ENCODE results near the gene MRPS25. TPM values are rescaled to one million over a fixed set of nuclear protein-coding genes. Genes with fewer than 3 reads are reported as not detected.
A peak's percentile ranks its signal among the peaks of the same experiment; 100 is the strongest.

MRPS25 gene
- polyA plus RNA-seq (2013, experiment 1 of 2), result 29.1 TPM
- polyA plus RNA-seq (2013, experiment 2 of 2), result 20.8 TPM

- Histone ChIP-seq H3K4me1 (ENCODE audit: control insufficient read depth, insufficient read depth, low read length, poor library complexity, severe bottlenecking) (peaks cover 6% of the 10 kb centered on the region), H3K27ac (ENCODE audit: low read depth, low read length, severe bottlenecking) (peak within 1 kb of the TSS; percentile 59), H3K9me3 (ENCODE audit: control insufficient read depth, low read length) (no peaks in the 10 kb centered on the region), H3K36me3 (ENCODE audit: control insufficient read depth, insufficient read depth, low read length) (peaks cover 22% of the 10 kb centered on the region), H3K4me3 (ENCODE audit: extremely low read depth, insufficient read depth, low read length, poor library complexity, severe bottlenecking) (peak within 1 kb of the TSS; percentile 87)
- 0 to 2% methylated on average over 48 to 57 of the region's 69 CpGs for WGBS, 2 experiments (ENCODE audit: insufficient coverage in 2 of 2)
These were observed at the start of gene MRPS25 for GRCh38 chr3:15064835-15065549. TSS of gene MRPS25 (minus strand) at chr3:15065315. CDS start at chr3:15065194, 121 bp downstream.

GRCh38 chr3:15113884-15114283, 48.8 kb upstream of the MRPS25 start:
- Histone ChIP-seq H3K4me1 (ENCODE audit: control insufficient read depth, insufficient read depth, low read length, poor library complexity, severe bottlenecking) (peaks cover 6% of the 10 kb centered on the region), H3K9me3 (ENCODE audit: control insufficient read depth, low read length) (no peaks in the 10 kb centered on the region), H3K27ac (ENCODE audit: low read depth, low read length, severe bottlenecking) (no peak overlapping the region), H3K36me3 (ENCODE audit: control insufficient read depth, insufficient read depth, low read length) (no peaks in the 10 kb centered on the region), H3K4me3 (ENCODE audit: extremely low read depth, insufficient read depth, low read length, poor library complexity, severe bottlenecking) (no peak overlapping the region)
- no CpG with 5 or more reads among the region's 3 CpGs for WGBS, 2 experiments (ENCODE audit: insufficient coverage in 2 of 2)

- 79 to 93% methylated on average over 3 to 6 of the region's 6 CpGs for WGBS, 2 experiments (ENCODE audit: insufficient coverage in 2 of 2)
- Histone ChIP-seq H3K36me3 (ENCODE audit: control insufficient read depth, insufficient read depth, low read length) (no peaks in the 10 kb centered on the region), H3K9me3 (ENCODE audit: control insufficient read depth, low read length) (no peaks in the 10 kb centered on the region), H3K4me1 (ENCODE audit: control insufficient read depth, insufficient read depth, low read length, poor library complexity, severe bottlenecking) (peaks cover 6% of the 10 kb centered on the region), H3K4me3 (ENCODE audit: extremely low read depth, insufficient read depth, low read length, poor library complexity, severe bottlenecking) (no peak overlapping the region), H3K27ac (ENCODE audit: low read depth, low read length, severe bottlenecking) (no peak overlapping the region)
These were observed 48.4 kb upstream of the MRPS25 start for GRCh38 chr3:15113471-15113870.

GRCh38 chr3:15112011-15112410, 46.9 kb upstream of the MRPS25 start:
- H3K36me3 ChIP-seq (ENCODE audit: control insufficient read depth, insufficient read depth, low read length), result no peaks in the 10 kb centered on the region
- no peaks in the 10 kb centered on the region for H3K9me3 ChIP-seq (ENCODE audit: control insufficient read depth, low read length)
- H3K4me3 ChIP-seq (ENCODE audit: extremely low read depth, insufficient read depth, low read length, poor library complexity, severe bottlenecking), result no peak overlapping the region
- H3K27ac ChIP-seq (ENCODE audit: low read depth, low read length, severe bottlenecking), result no peak overlapping the region
- WGBS, 2 experiments (ENCODE audit: insufficient coverage in 2 of 2), result 100% methylated on average over 1 of the region's 3 CpGs; no CpG with 5 or more reads in 1 of the 2 experiments
- peaks cover 11% of the 10 kb centered on the region for H3K4me1 ChIP-seq (ENCODE audit: control insufficient read depth, insufficient read depth, low read length, poor library complexity, severe bottlenecking)

GRCh38 chr3:15110206-15110605, 45.1 kb upstream of the MRPS25 start:
- H3K4me1 ChIP-seq (ENCODE audit: control insufficient read depth, insufficient read depth, low read length, poor library complexity, severe bottlenecking), result peaks cover 11% of the 10 kb centered on the region
- no peak overlapping the region for H3K4me3 ChIP-seq (ENCODE audit: extremely low read depth, insufficient read depth, low read length, poor library complexity, severe bottlenecking)
- no peak overlapping the region for H3K27ac ChIP-seq (ENCODE audit: low read depth, low read length, severe bottlenecking)
- 88% methylated on average over 3 of the region's 4 CpGs; no CpG with 5 or more reads in 1 of the 2 experiments for WGBS, 2 experiments (ENCODE audit: insufficient coverage in 2 of 2)
- H3K36me3 ChIP-seq (ENCODE audit: control insufficient read depth, insufficient read depth, low read length), result no peaks in the 10 kb centered on the region
- H3K9me3 ChIP-seq (ENCODE audit: control insufficient read depth, low read length), result no peaks in the 10 kb centered on the region

GRCh38 chr3:15108869-15109268, 43.8 kb upstream of the MRPS25 start:
- Histone ChIP-seq H3K27ac (ENCODE audit: low read depth, low read length, severe bottlenecking) (no peak overlapping the region), H3K36me3 (ENCODE audit: control insufficient read depth, insufficient read depth, low read length) (no peaks in the 10 kb centered on the region)
- 94% methylated on average over 2 of the region's 4 CpGs; no CpG with 5 or more reads in 1 of the 2 experiments for WGBS, 2 experiments (ENCODE audit: insufficient coverage in 2 of 2)

GRCh38 chr3:15108082-15108545, 43.0 kb upstream of the MRPS25 start:
- Histone ChIP-seq H3K4me3 (ENCODE audit: extremely low read depth, insufficient read depth, low read length, poor library complexity, severe bottlenecking) (no peak overlapping the region), H3K27ac (ENCODE audit: low read depth, low read length, severe bottlenecking) (no peak overlapping the region), H3K36me3 (ENCODE audit: control insufficient read depth, insufficient read depth, low read length) (no peaks in the 10 kb centered on the region), H3K4me1 (ENCODE audit: control insufficient read depth, insufficient read depth, low read length, poor library complexity, severe bottlenecking) (peaks cover 11% of the 10 kb centered on the region), H3K9me3 (ENCODE audit: control insufficient read depth, low read length) (no peaks in the 10 kb centered on the region)
- WGBS, 2 experiments (ENCODE audit: insufficient coverage in 2 of 2), result 23 to 27% methylated on average over 10 of the region's 11 CpGs

More at GRCh38 chr3:15108869-15109268, 43.8 kb upstream of the MRPS25 start:
- peaks cover 11% of the 10 kb centered on the region for H3K4me1 ChIP-seq (ENCODE audit: control insufficient read depth, insufficient read depth, low read length, poor library complexity, severe bottlenecking)
- H3K9me3 ChIP-seq (ENCODE audit: control insufficient read depth, low read length), result no peaks in the 10 kb centered on the region
- no peak overlapping the region for H3K4me3 ChIP-seq (ENCODE audit: extremely low read depth, insufficient read depth, low read length, poor library complexity, severe bottlenecking)

- Histone ChIP-seq H3K4me3 (ENCODE audit: extremely low read depth, insufficient read depth, low read length, poor library complexity, severe bottlenecking) (no peak overlapping the region), H3K36me3 (ENCODE audit: control insufficient read depth, insufficient read depth, low read length) (no peaks in the 10 kb centered on the region), H3K27ac (ENCODE audit: low read depth, low read length, severe bottlenecking) (no peak overlapping the region), H3K9me3 (ENCODE audit: control insufficient read depth, low read length) (no peaks in the 10 kb centered on the region), H3K4me1 (ENCODE audit: control insufficient read depth, insufficient read depth, low read length, poor library complexity, severe bottlenecking) (peaks cover 11% of the 10 kb centered on the region)
- 85 to 91% methylated on average over 12 to 13 of the region's 16 CpGs for WGBS, 2 experiments (ENCODE audit: insufficient coverage in 2 of 2)
These were observed 42.2 kb upstream of the MRPS25 start for GRCh38 chr3:15107075-15107947.

- no peaks in the 10 kb centered on the region for H3K36me3 ChIP-seq (ENCODE audit: control insufficient read depth, insufficient read depth, low read length)
- peaks cover under 1% of the 10 kb centered on the region for H3K4me1 ChIP-seq (ENCODE audit: control insufficient read depth, insufficient read depth, low read length, poor library complexity, severe bottlenecking)
- 87 to 92% methylated on average over 3 of the region's 3 CpGs for WGBS, 2 experiments (ENCODE audit: insufficient coverage in 2 of 2)
- H3K27ac ChIP-seq (ENCODE audit: low read depth, low read length, severe bottlenecking), result no peak overlapping the region
- H3K4me3 ChIP-seq (ENCODE audit: extremely low read depth, insufficient read depth, low read length, poor library complexity, severe bottlenecking), result no peak overlapping the region
- no peaks in the 10 kb centered on the region for H3K9me3 ChIP-seq (ENCODE audit: control insufficient read depth, low read length)
These were observed 37.7 kb upstream of the MRPS25 start for GRCh38 chr3:15102836-15103235.

- Histone ChIP-seq H3K4me3 (ENCODE audit: extremely low read depth, insufficient read depth, low read length, poor library complexity, severe bottlenecking) (no peak overlapping the region), H3K9me3 (ENCODE audit: control insufficient read depth, low read length) (no peaks in the 10 kb centered on the region), H3K4me1 (ENCODE audit: control insufficient read depth, insufficient read depth, low read length, poor library complexity, severe bottlenecking) (no peaks in the 10 kb centered on the region), H3K27ac (ENCODE audit: low read depth, low read length, severe bottlenecking) (no peak overlapping the region), H3K36me3 (ENCODE audit: control insufficient read depth, insufficient read depth, low read length) (no peaks in the 10 kb centered on the region)
- 76 to 80% methylated on average over 4 of the region's 4 CpGs for WGBS, 2 experiments (ENCODE audit: insufficient coverage in 2 of 2)
These were observed 37.1 kb upstream of the MRPS25 start for GRCh38 chr3:15102256-15102655.
